Stimulated activated CD8-positive, alpha-beta memory T cell treated with anti-CD3 and anti-CD28 coated beads, Interleukin-15, amount 100 ng/mL, for 4 hours (primary cell): Measurements from ENCODE around the gene NAA30.
"Not testable (repeated sequence)": the region's sequence is repeated elsewhere in the genome, so short reads cannot be mapped to it uniquely, and the experiment has no call there.

ENCODE experiments used
- DNase-seq, 2 donors: peaks; one replicate each; pipeline ENCODE4 v3.0.0-alpha.2; 2020; ENCODE audit warnings: low read depth in 2 of 2

The NAA30 gene

GRCh38 chr14:57390037-57390805 lies at the start of gene NAA30:
TSS of gene NAA30 (plus strand) at chr14:57390586. CDS start at chr14:57390958, 372 bp downstream.
- DNase-seq = peak; percentile 89 to 92

- DNase-seq = not testable (repeated sequence)
Measured at GRCh38 chr14:57343545-57344297, 46.7 kb upstream of the NAA30 start.

GRCh38 chr14:57345106-57345505 lies 45.3 kb upstream of the NAA30 start:
- no peak for DNase-seq

- DNase-seq = no peak
Measured at GRCh38 chr14:57346741-57347140, 43.6 kb upstream of the NAA30 start.

- DNase-seq = no peak
Measured at GRCh38 chr14:57352396-57353170, 37.8 kb upstream of the NAA30 start.

GRCh38 chr14:57355081-57355800 lies 35.1 kb upstream of the NAA30 start:
- no peak for DNase-seq

GRCh38 chr14:57362361-57362760 lies 28.0 kb upstream of the NAA30 start:
- no peak for DNase-seq

GRCh38 chr14:57364659-57365450 lies 25.5 kb upstream of the NAA30 start:
- no peak for DNase-seq

GRCh38 chr14:57370187-57370586 lies 20.2 kb upstream of the NAA30 start:
- DNase-seq = not testable (repeated sequence)

- no peak for DNase-seq
Measured at GRCh38 chr14:57371013-57371412, 19.4 kb upstream of the NAA30 start.

GRCh38 chr14:57375156-57375555 lies 15.2 kb upstream of the NAA30 start:
- no peak for DNase-seq

GRCh38 chr14:57378661-57379060 lies 11.7 kb upstream of the NAA30 start:
- no peak for DNase-seq

- no peak for DNase-seq
Measured at GRCh38 chr14:57380935-57381334, 9.5 kb upstream of the NAA30 start.

- DNase-seq = no peak
Measured at GRCh38 chr14:57382283-57382682, 8.1 kb upstream of the NAA30 start.

GRCh38 chr14:57383125-57383745 lies 7.2 kb upstream of the NAA30 start:
- DNase-seq = no peak

GRCh38 chr14:57388067-57388466 lies 2.3 kb upstream of the NAA30 start:
- no peak for DNase-seq

GRCh38 chr14:57389646-57390036 lies 745 bp upstream of the NAA30 start:
- no peak for DNase-seq

- DNase-seq = peak in 1 of 2 donors; percentile 12
Measured at GRCh38 chr14:57390806-57391516, 575 bp downstream of the NAA30 start.

GRCh38 chr14:57391517-57392195 lies 1.3 kb downstream of the NAA30 start:
- no peak for DNase-seq
